ENCODE results near the gene ITCH.

DNA sequence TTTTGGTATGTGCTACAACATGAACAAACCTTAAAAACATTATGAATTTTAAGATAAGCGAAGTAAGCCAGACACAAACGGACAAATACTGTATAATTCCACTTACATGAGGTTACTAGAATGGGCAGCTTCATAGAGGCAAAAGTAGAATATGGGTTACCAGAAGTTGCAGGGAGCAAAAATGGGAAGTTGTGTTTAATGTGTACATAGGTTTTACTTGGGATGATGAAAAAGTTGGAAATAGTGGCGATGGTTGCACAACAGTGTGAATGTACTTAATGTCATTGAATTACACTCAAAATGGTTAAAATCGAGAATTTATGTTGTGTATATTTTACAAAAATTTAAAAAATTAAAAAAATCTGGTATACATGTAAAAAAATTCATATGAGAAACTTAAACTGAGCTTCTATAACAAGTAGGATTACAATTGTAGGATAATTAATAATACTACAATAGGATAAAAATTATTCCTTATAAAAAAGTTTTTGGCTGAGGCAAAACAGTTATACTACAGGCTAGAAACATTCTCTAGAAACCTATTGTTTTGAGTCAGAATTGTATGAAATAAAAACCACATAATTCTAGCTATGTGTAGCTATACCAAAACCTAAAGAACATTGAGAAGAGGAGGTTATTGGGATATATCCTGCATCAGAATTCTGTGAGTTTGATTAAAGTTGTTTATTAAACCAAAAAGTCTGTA lies 128.3 kb downstream of the ITCH start:
- no peak for TF ChIP-seq POLR2A (IDR thresholded peaks at IDR 0.05)
- TF ChIP-seq, protein P1, sequence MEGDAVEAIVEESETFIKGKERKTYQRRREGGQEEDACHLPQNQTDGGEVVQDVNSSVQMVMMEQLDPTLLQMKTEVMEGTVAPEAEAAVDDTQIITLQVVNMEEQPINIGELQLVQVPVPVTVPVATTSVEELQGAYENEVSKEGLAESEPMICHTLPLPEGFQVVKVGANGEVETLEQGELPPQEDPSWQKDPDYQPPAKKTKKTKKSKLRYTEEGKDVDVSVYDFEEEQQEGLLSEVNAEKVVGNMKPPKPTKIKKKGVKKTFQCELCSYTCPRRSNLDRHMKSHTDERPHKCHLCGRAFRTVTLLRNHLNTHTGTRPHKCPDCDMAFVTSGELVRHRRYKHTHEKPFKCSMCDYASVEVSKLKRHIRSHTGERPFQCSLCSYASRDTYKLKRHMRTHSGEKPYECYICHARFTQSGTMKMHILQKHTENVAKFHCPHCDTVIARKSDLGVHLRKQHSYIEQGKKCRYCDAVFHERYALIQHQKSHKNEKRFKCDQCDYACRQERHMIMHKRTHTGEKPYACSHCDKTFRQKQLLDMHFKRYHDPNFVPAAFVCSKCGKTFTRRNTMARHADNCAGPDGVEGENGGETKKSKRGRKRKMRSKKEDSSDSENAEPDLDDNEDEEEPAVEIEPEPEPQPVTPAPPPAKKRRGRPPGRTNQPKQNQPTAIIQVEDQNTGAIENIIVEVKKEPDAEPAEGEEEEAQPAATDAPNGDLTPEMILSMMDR (IDR thresholded peaks at IDR 0.05) = no peak
